ENCODE data around the gene EFHD2.

EFHD2 gene

DNA sequence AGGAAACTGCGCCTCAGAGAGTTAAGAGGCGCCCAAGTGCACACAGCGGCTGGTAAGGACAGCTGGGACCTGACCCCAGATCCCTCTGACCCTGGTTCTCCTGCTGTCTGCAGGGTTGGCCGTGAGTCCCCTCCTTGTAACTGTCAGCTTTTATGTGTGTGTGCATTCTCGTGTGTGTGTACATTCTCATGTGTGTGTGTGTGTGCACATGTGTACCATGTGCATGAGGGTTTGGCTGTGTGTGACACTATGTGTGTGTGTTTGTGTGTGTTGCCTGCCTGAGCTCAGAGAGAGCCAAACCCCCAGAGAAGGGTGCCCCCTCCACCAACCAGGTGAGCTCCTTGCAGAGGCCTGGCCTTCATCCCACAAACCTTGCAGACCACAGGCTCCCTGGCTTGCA, 25.9 kb upstream of the EFHD2 start:
- Histone ChIP-seq H3K36me3 (replicated peaks in 1 of 2; ENCODE audit: control insufficient read depth in 2 of 2, insufficient read depth in 2 of 2, low read length in 2 of 2) (no peaks in the 10 kb centered on the region), H3K4me3 (ENCODE audit: low read length in 2 of 2) (peak overlapping the region in 1 of 2 donors; percentile 25), H3K4me2 (ENCODE audit: insufficient read depth, low read length, poor library complexity, severe bottlenecking) (no peak overlapping the region), H3K9ac (ENCODE audit: low read depth, low read length, poor library complexity) (no peak overlapping the region), H2AFZ (ENCODE audit: low read length) (peak overlapping the region; percentile 83), H3K79me1 (ENCODE audit: low read depth, low read length) (no peaks in the 10 kb centered on the region), H4K91ac (ENCODE audit: low read depth, low read length, poor library complexity) (no peak overlapping the region), H3K18ac (ENCODE audit: low read length) (peak overlapping the region; percentile 27), H3K23ac (ENCODE audit: low read depth, low read length, poor library complexity) (peak overlapping the region; percentile 26), H2BK12ac (ENCODE audit: low read length) (no peak overlapping the region), H2BK5ac (ENCODE audit: low read length) (no peak overlapping the region), H3K4ac (ENCODE audit: low read length) (no peak overlapping the region), H3K9me3 (replicated peaks in 1 of 2; ENCODE audit: control insufficient read depth in 2 of 2, insufficient read depth in 1 of 2, low read depth in 1 of 2, low read length in 2 of 2) (peaks cover 0 to 2% of the 10 kb centered on the region in 2 donors), H3K27me3 (ENCODE audit: control insufficient read depth in 3 of 3, insufficient read depth in 3 of 3, low read depth in 1 of 3, low read length in 3 of 3) (peaks cover 0 to 14% (median 10%) of the 10 kb centered on the region in 3 experiments), H3K14ac (ENCODE audit: low read length) (no peak overlapping the region), H3K27ac (replicated peaks; ENCODE audit: low read length) (no peak overlapping the region), H2BK15ac (ENCODE audit: low read length) (peak overlapping the region; percentile 8), H4K8ac (ENCODE audit: low read depth, low read length) (no peak overlapping the region), H3K4me1 (ENCODE audit: control insufficient read depth in 2 of 2, insufficient read depth in 1 of 2, low read depth in 1 of 2, low read length in 2 of 2) (peaks cover 28 to 38% of the 10 kb centered on the region in 2 donors), H2AK5ac (ENCODE audit: low read depth, low read length) (no peak overlapping the region), H2BK120ac (ENCODE audit: low read depth, low read length) (no peak overlapping the region)
- DNase-seq (ENCODE audit: low spot score), result no peak
- WGBS, 2 donors (ENCODE audit: extremely low coverage in 2 of 2, insufficient read length in 2 of 2, insufficient replicate concordance in 1 of 2), result no CpG with 5 or more reads among the region's 5 CpGs

DNA sequence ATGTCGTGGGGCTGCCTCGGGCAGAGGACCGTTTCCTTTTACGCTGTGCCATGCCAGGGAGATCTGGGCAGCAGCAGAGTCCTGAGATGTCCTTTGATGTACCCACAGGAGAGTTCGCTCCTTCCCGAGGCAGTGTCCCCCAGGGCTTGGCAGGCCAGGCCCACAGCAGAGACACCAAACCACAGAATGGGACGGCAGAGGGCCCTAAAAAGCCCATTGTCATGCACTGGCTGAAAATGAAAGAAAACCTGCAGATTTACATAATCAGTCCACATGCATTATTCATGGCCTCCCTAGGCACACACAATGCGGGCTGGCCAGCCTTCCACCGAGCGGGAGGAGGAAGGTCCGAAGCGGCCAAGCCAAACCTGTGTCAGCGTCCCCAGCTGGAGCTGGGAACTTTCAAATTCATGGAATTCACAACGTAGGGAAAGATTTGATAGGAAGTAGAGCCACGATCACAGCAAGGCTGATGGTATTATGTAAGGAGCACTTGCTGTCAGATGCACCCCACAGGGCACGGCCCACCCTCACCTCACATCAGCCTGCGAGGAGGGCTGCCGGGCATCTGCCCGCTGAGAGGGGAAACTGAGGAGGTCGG, 25.3 kb upstream of the EFHD2 start:
- no peak overlapping the region for H3K14ac ChIP-seq (ENCODE audit: low read length)
- H3K18ac ChIP-seq (ENCODE audit: low read length), result no peak overlapping the region
- H3K79me1 ChIP-seq (ENCODE audit: low read depth, low read length), result no peaks in the 10 kb centered on the region
- H3K9me3 ChIP-seq (replicated peaks in 1 of 2; ENCODE audit: control insufficient read depth in 2 of 2, insufficient read depth in 1 of 2, low read depth in 1 of 2, low read length in 2 of 2), result peaks cover 0 to 2% of the 10 kb centered on the region in 2 donors
- H2BK5ac ChIP-seq (ENCODE audit: low read length), result no peak overlapping the region
- H3K27me3 ChIP-seq (ENCODE audit: control insufficient read depth in 3 of 3, insufficient read depth in 3 of 3, low read depth in 1 of 3, low read length in 3 of 3), result peaks cover 0 to 14% (median 11%) of the 10 kb centered on the region in 3 experiments
- peak; percentile 57 for DNase-seq (ENCODE audit: low spot score)
- no peak overlapping the region for H4K91ac ChIP-seq (ENCODE audit: low read depth, low read length, poor library complexity)
- H2BK15ac ChIP-seq (ENCODE audit: low read length), result no peak overlapping the region
- H2AK5ac ChIP-seq (ENCODE audit: low read depth, low read length), result no peak overlapping the region
- peak overlapping the region; percentile 83 for H2AFZ ChIP-seq (ENCODE audit: low read length)
- H4K8ac ChIP-seq (ENCODE audit: low read depth, low read length), result no peak overlapping the region
- no peak overlapping the region for H2BK120ac ChIP-seq (ENCODE audit: low read depth, low read length)
- H3K4me1 ChIP-seq (ENCODE audit: control insufficient read depth in 2 of 2, insufficient read depth in 1 of 2, low read depth in 1 of 2, low read length in 2 of 2), result peaks cover 29 to 38% of the 10 kb centered on the region in 2 donors
- no peaks in the 10 kb centered on the region for H3K36me3 ChIP-seq (replicated peaks in 1 of 2; ENCODE audit: control insufficient read depth in 2 of 2, insufficient read depth in 2 of 2, low read length in 2 of 2)
- no peak overlapping the region for H3K9ac ChIP-seq (ENCODE audit: low read depth, low read length, poor library complexity)
- no peak overlapping the region for H3K4ac ChIP-seq (ENCODE audit: low read length)
- no CpG with 5 or more reads among the region's 20 CpGs for WGBS, 2 donors (ENCODE audit: extremely low coverage in 2 of 2, insufficient read length in 2 of 2, insufficient replicate concordance in 1 of 2)
- H3K4me2 ChIP-seq (ENCODE audit: insufficient read depth, low read length, poor library complexity, severe bottlenecking), result peak overlapping the region; percentile 22
- no peak overlapping the region for H2BK12ac ChIP-seq (ENCODE audit: low read length)
- H3K4me3 ChIP-seq (ENCODE audit: low read length in 2 of 2), result peak overlapping the region; percentile 25 to 50
- no peak overlapping the region for H3K23ac ChIP-seq (ENCODE audit: low read depth, low read length, poor library complexity)
- no peak overlapping the region for H3K27ac ChIP-seq (replicated peaks; ENCODE audit: low read length)

DNA sequence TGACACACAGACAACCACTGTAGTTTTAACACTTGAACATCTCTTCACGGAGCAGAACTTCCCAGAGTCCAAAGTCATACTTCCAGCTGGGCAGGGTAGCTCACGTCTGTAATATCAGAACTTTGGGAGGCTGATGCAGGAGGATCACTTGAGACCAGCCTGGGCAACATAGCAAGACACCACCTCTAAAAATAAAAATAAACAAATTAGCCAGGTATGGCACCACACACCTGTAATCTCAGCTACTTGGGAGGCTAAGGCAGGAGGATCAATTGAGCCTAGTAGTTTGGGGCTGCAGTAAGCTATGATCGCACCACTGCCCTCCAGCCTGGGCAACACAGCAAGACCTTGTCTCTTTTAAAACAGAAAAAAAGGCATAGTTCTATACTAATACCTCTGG, 24.3 kb upstream of the EFHD2 start:
- H3K36me3 ChIP-seq (replicated peaks in 1 of 2; ENCODE audit: control insufficient read depth in 2 of 2, insufficient read depth in 2 of 2, low read length in 2 of 2), result no peaks in the 10 kb centered on the region
- no peak for DNase-seq (ENCODE audit: low spot score)
- WGBS, 2 donors (ENCODE audit: extremely low coverage in 2 of 2, insufficient read length in 2 of 2, insufficient replicate concordance in 1 of 2), result no CpG with 5 or more reads among the region's 3 CpGs
- H2AK5ac ChIP-seq (ENCODE audit: low read depth, low read length), result no peak overlapping the region
- H3K14ac ChIP-seq (ENCODE audit: low read length), result no peak overlapping the region
- H3K9ac ChIP-seq (ENCODE audit: low read depth, low read length, poor library complexity), result no peak overlapping the region
- H2BK15ac ChIP-seq (ENCODE audit: low read length), result no peak overlapping the region
- no peak overlapping the region for H3K4me2 ChIP-seq (ENCODE audit: insufficient read depth, low read length, poor library complexity, severe bottlenecking)
- no peak overlapping the region for H2BK5ac ChIP-seq (ENCODE audit: low read length)
- H3K79me1 ChIP-seq (ENCODE audit: low read depth, low read length), result no peaks in the 10 kb centered on the region
- no peak overlapping the region for H4K8ac ChIP-seq (ENCODE audit: low read depth, low read length)
- H3K9me3 ChIP-seq (replicated peaks in 1 of 2; ENCODE audit: control insufficient read depth in 2 of 2, insufficient read depth in 1 of 2, low read depth in 1 of 2, low read length in 2 of 2), result peaks cover 0 to 2% of the 10 kb centered on the region in 2 donors
- no peak overlapping the region for H2BK12ac ChIP-seq (ENCODE audit: low read length)
- H3K4me3 ChIP-seq (ENCODE audit: low read length in 2 of 2), result no peak overlapping the region
- no peak overlapping the region for H3K18ac ChIP-seq (ENCODE audit: low read length)
- no peak overlapping the region for H3K23ac ChIP-seq (ENCODE audit: low read depth, low read length, poor library complexity)
- no peak overlapping the region for H2AFZ ChIP-seq (ENCODE audit: low read length)
- H3K4ac ChIP-seq (ENCODE audit: low read length), result no peak overlapping the region
- H3K27me3 ChIP-seq (ENCODE audit: control insufficient read depth in 3 of 3, insufficient read depth in 3 of 3, low read depth in 1 of 3, low read length in 3 of 3), result peaks cover 0 to 16% (median 14%) of the 10 kb centered on the region in 3 experiments
- no peak overlapping the region for H3K27ac ChIP-seq (replicated peaks; ENCODE audit: low read length)
- peaks cover 27 to 35% of the 10 kb centered on the region in 2 donors for H3K4me1 ChIP-seq (ENCODE audit: control insufficient read depth in 2 of 2, insufficient read depth in 1 of 2, low read depth in 1 of 2, low read length in 2 of 2)
- no peak overlapping the region for H2BK120ac ChIP-seq (ENCODE audit: low read depth, low read length)
- no peak overlapping the region for H4K91ac ChIP-seq (ENCODE audit: low read depth, low read length, poor library complexity)

DNA sequence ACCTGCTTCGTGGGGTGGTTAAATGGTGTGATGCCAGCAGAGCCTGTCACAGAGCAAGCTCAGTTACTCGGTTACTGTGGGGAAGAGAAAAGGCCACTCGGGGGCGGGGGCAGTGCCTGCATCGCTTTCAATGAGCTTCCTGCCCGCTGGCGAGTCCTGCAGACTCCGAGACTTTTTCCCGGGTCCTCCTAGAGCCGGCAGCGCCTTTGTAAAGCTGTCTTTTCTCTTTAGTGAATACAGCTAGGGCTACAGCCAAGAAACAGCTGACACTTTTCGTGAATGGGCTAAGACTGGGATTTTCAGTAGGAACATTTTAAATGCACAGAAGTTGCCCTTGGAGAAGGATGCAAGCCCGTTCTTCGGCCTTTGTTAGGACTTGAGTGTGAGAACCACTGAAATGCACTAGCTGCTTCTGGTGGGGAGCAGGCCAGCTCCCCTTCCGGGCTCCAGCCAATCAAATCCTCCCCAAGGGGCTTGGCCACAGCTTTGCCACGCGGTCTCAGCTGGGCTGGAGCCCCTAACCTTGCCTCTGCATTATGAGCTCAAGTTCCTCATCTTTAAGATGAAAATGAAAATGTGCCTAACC, 23.4 kb upstream of the EFHD2 start:
- Histone ChIP-seq H2AFZ (ENCODE audit: low read length) (peak overlapping the region; percentile 82), H2AK5ac (ENCODE audit: low read depth, low read length) (no peak overlapping the region), H3K27me3 (ENCODE audit: control insufficient read depth in 3 of 3, insufficient read depth in 3 of 3, low read depth in 1 of 3, low read length in 3 of 3) (peaks cover 0 to 19% (median 14%) of the 10 kb centered on the region in 3 experiments), H3K4ac (ENCODE audit: low read length) (no peak overlapping the region), H4K91ac (ENCODE audit: low read depth, low read length, poor library complexity) (no peak overlapping the region), H3K79me1 (ENCODE audit: low read depth, low read length) (no peaks in the 10 kb centered on the region), H3K4me3 (ENCODE audit: low read length in 2 of 2) (peak overlapping the region in 1 of 2 donors; percentile 32), H2BK15ac (ENCODE audit: low read length) (peak overlapping the region; percentile 22), H4K8ac (ENCODE audit: low read depth, low read length) (no peak overlapping the region), H3K36me3 (replicated peaks in 1 of 2; ENCODE audit: control insufficient read depth in 2 of 2, insufficient read depth in 2 of 2, low read length in 2 of 2) (no peaks in the 10 kb centered on the region), H3K14ac (ENCODE audit: low read length) (no peak overlapping the region), H3K4me1 (ENCODE audit: control insufficient read depth in 2 of 2, insufficient read depth in 1 of 2, low read depth in 1 of 2, low read length in 2 of 2) (peaks cover 25 to 33% of the 10 kb centered on the region in 2 donors), H3K4me2 (ENCODE audit: insufficient read depth, low read length, poor library complexity, severe bottlenecking) (peak overlapping the region; percentile 50), H2BK12ac (ENCODE audit: low read length) (no peak overlapping the region), H2BK120ac (ENCODE audit: low read depth, low read length) (no peak overlapping the region), H2BK5ac (ENCODE audit: low read length) (no peak overlapping the region), H3K9ac (ENCODE audit: low read depth, low read length, poor library complexity) (peak overlapping the region; percentile 4), H3K9me3 (replicated peaks in 1 of 2; ENCODE audit: control insufficient read depth in 2 of 2, insufficient read depth in 1 of 2, low read depth in 1 of 2, low read length in 2 of 2) (peaks cover 0 to 2% of the 10 kb centered on the region in 2 donors), H3K23ac (ENCODE audit: low read depth, low read length, poor library complexity) (no peak overlapping the region), H3K18ac (ENCODE audit: low read length) (peak overlapping the region; percentile 69), H3K27ac (replicated peaks; ENCODE audit: low read length) (peak overlapping the region; percentile 48)
- DNase-seq (ENCODE audit: low spot score), result no peak
- WGBS, 2 donors (ENCODE audit: extremely low coverage in 2 of 2, insufficient read length in 2 of 2, insufficient replicate concordance in 1 of 2), result no CpG with 5 or more reads among the region's 17 CpGs

All from neuronal stem cell (in vitro differentiated cells).